Keratinocyte (primary cell): ENCODE data around the gene AIRE. TPM values are rescaled to one million over a fixed set of nuclear protein-coding genes. Genes with fewer than 3 reads are reported as not detected.

Experiments
- DNase-seq: peaks from one replicate; pipeline ENCODE4 v3.0.0-alpha.2; 2011; ENCODE audit warnings: low read depth, missing footprints, low spot score
- FAIRE-seq: peaks from 2 replicates; lab custom pipeline; 2011; peaks lifted over from hg19 to GRCh38; lab: Jason Lieb, UNC
- H2AFZ ChIP-seq: 2 replicates; pipeline ENCODE4 v1.6.0; 2012; ENCODE audit warnings: low read length, control low read depth, inconsistent platforms; ENCODE audit not compliant: control insufficient read depth
- H3K27ac ChIP-seq: 2 replicates; pipeline ENCODE4 v1.5.1; 2011; ENCODE audit warnings: low read length; ENCODE audit not compliant: control insufficient read depth, insufficient read depth
- H3K27me3 ChIP-seq: 3 replicates; pipeline ENCODE4 v1.6.0; 2011; ENCODE audit warnings: low read length; ENCODE audit not compliant: control insufficient read depth, insufficient read depth; ENCODE audit errors: extremely low read depth
- H3K36me3 ChIP-seq, 2 experiments: 2 replicates in 1 of 2; 3 replicates in 1 of 2; pipeline ENCODE4 v1.5.1; 2011; ENCODE audit warnings: low read length in 2 of 2, mild to moderate bottlenecking in 1 of 2; ENCODE audit not compliant: control insufficient read depth in 2 of 2, insufficient read depth in 2 of 2; ENCODE audit errors: extremely low read depth in 1 of 2
- H3K4me1 ChIP-seq: 3 replicates; pipeline ENCODE4 v1.5.1; 2011; ENCODE audit warnings: low read length; ENCODE audit not compliant: control insufficient read depth, insufficient read depth; ENCODE audit errors: extremely low read depth
- H3K4me2 ChIP-seq: 3 replicates; pipeline ENCODE4 v1.6.0; 2011; ENCODE audit warnings: low read depth, low read length; ENCODE audit not compliant: control insufficient read depth, insufficient read depth; ENCODE audit errors: extremely low read depth
- H3K4me3 ChIP-seq, 3 experiments: fragments of 200-600 bp in 1 of 3; sonication (generic) in 1 of 3; 2 replicates in 2 of 3; 3 replicates in 1 of 3; pipeline ENCODE4 v1.5.1; 2011 to 2016; ENCODE audit warnings: low read length in 3 of 3, mild to moderate bottlenecking in 3 of 3, control low read depth in 2 of 3, inconsistent platforms in 1 of 3, low read depth in 1 of 3, mixed read lengths in 1 of 3, mixed run types in 1 of 3, moderate library complexity in 1 of 3; ENCODE audit not compliant: control insufficient read depth in 2 of 3, insufficient read depth in 2 of 3; ENCODE audit errors: extremely low read depth in 1 of 3
- H3K79me2 ChIP-seq: 2 replicates; pipeline ENCODE4 v1.6.0; 2012; ENCODE audit warnings: low read length; ENCODE audit not compliant: control insufficient read depth, insufficient read depth
- H3K9ac ChIP-seq: 3 replicates; pipeline ENCODE4 v1.6.0; 2011; ENCODE audit warnings: low read length; ENCODE audit not compliant: control insufficient read depth, insufficient read depth; ENCODE audit errors: extremely low read depth
- H3K9me1 ChIP-seq: 3 replicates; pipeline ENCODE4 v1.6.0; 2011; ENCODE audit warnings: low read length; ENCODE audit not compliant: control insufficient read depth, insufficient read depth; ENCODE audit errors: extremely low read depth
- H3K9me3 ChIP-seq: 2 replicates; pipeline ENCODE4 v1.5.1; 2012; ENCODE audit warnings: low read depth, low read length; ENCODE audit not compliant: control insufficient read depth
- H4K20me1 ChIP-seq: 3 replicates; pipeline ENCODE4 v1.6.0; 2011; ENCODE audit warnings: low read length; ENCODE audit not compliant: control insufficient read depth, insufficient read depth; ENCODE audit errors: extremely low read depth
- EZH2 ChIP-seq: IDR thresholded peaks from one replicate; pipeline ENCODE4 v1.6.1; 2012; ENCODE audit warnings: inconsistent platforms, mild to moderate bottlenecking, low read length, moderate library complexity
- dilution Hi-C: fragments of 300-500 bp; cut with MboI; formaldehyde crosslinking; loops from one replicate; pipeline ENCODE4 v1.7.0; 2020; ENCODE audit warnings: low sequenced_read_pairs; ENCODE audit not compliant: extremely low pct_ligation_motif_present
- polyA plus RNA-seq, 5 experiments: library from polyadenylated mRNA; depleted of rRNA in 3 of 5; stranded (reverse) in 3 of 5; stranded (forward) in 1 of 5; unstranded in 1 of 5; fragments of >200 nt; gene quantifications; 1 replicate in 1 of 5; 2 replicates in 3 of 5; 3 replicates in 1 of 5; pipeline versions ENCODE4 v1.2.1 to v1.2.3, GENCODE V29; 2011 to 2012; ENCODE audit warnings: missing spikeins in 2 of 5, low read depth in 1 of 5, low replicate concordance in 1 of 5
- small RNA-seq, 3 experiments: library from RNA; depleted of rRNA; stranded (forward); fragments of <200 nt; gene quantifications; one replicate each; pipeline ENCODE3, GENCODE V24; 2012; ENCODE audit warnings: low read depth in 3 of 3, low replicate concordance in 1 of 3; ENCODE audit not compliant: insufficient read length in 3 of 3
- TF ChIP-seq, protein P1 (sequence below), 3 experiments: IDR thresholded peaks in 1 of 3; conservative IDR thresholded peaks in 1 of 3; optimal IDR thresholded peaks in 1 of 3; 2 replicates in 2 of 3; 3 replicates in 1 of 3; pipeline versions ENCODE3 to v1.5.1; 2011; ENCODE audit warnings: low read length in 3 of 3, mild to moderate bottlenecking in 3 of 3, moderate library complexity in 2 of 3, control low read depth in 1 of 3, inconsistent platforms in 1 of 3; ENCODE audit not compliant: insufficient read depth in 2 of 3; ENCODE audit errors: extremely low read depth in 1 of 3

The AIRE gene
- polyA plus RNA-seq, 1 donor (not counting 4 experiments of a cell fraction or from before 2014, with no cell fraction given) = not detected

GRCh38 chr21:44347911-44348451 lies 62.3 kb downstream of the AIRE start:
- no peak overlapping the region for H3K4me2 ChIP-seq
- DNase-seq (no peak), FAIRE-seq (no peak)
- no peak overlapping the region for H3K9ac ChIP-seq
- H3K4me3 ChIP-seq = no peak overlapping the region
- H3K27ac ChIP-seq = no peak overlapping the region
- H4K20me1 ChIP-seq = no peaks in the 10 kb centered on the region
- H3K79me2 ChIP-seq = no peaks in the 10 kb centered on the region
- no peaks in the 10 kb centered on the region for H3K9me3 ChIP-seq
- H3K27me3 ChIP-seq = peaks cover 42% of the 10 kb centered on the region
- no peak overlapping the region for H2AFZ ChIP-seq
- TF ChIP-seq, protein P1, sequence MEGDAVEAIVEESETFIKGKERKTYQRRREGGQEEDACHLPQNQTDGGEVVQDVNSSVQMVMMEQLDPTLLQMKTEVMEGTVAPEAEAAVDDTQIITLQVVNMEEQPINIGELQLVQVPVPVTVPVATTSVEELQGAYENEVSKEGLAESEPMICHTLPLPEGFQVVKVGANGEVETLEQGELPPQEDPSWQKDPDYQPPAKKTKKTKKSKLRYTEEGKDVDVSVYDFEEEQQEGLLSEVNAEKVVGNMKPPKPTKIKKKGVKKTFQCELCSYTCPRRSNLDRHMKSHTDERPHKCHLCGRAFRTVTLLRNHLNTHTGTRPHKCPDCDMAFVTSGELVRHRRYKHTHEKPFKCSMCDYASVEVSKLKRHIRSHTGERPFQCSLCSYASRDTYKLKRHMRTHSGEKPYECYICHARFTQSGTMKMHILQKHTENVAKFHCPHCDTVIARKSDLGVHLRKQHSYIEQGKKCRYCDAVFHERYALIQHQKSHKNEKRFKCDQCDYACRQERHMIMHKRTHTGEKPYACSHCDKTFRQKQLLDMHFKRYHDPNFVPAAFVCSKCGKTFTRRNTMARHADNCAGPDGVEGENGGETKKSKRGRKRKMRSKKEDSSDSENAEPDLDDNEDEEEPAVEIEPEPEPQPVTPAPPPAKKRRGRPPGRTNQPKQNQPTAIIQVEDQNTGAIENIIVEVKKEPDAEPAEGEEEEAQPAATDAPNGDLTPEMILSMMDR (optimal IDR thresholded peaks at IDR 0.05 in 1 of 3, IDR thresholded peaks at IDR 0.05 in 1 of 3, conservative IDR thresholded peaks at IDR 0.05 in 1 of 3; ENCODE audit: extremely low read depth in 1 of 3, insufficient read depth in 2 of 3, low read length in 3 of 3) = no peak
- TF ChIP-seq EZH2 = no peak
- H3K4me1 ChIP-seq = no peaks in the 10 kb centered on the region
- H3K36me3 ChIP-seq = no peaks in the 10 kb centered on the region
- H3K9me1 ChIP-seq = no peaks in the 10 kb centered on the region
- dilution Hi-C loops = no loop called here

Small RNA genes lying within 50 kb of the gene (small RNA-seq; reads per million reads assigned to genes)
- gene AP001059.3 = 0 reads per million in 3 experiments

Other genes starting within 250 kb of the AIRE start
- 27.3 to 34.2 TPM (median 29.5 TPM) in 3 replicates for gene PWP2, start 178.5 kb upstream of the AIRE start, polyA plus RNA-seq
- gene GATD3, start 152.2 kb upstream of the AIRE start, polyA plus RNA-seq = 25.7 to 35.9 TPM (median 32.0 TPM) in 3 replicates
- gene ICOSLG, start 44.9 kb upstream of the AIRE start, polyA plus RNA-seq = 1.7 to 2.2 TPM (median 1.8 TPM) in 3 replicates
- not detected in 3 replicates for gene DNMT3L, start 24.0 kb upstream of the AIRE start, polyA plus RNA-seq
- gene PFKL, start 14.2 kb downstream of the AIRE start, polyA plus RNA-seq = 46.6 to 73.3 TPM (median 58.9 TPM) in 3 replicates
- gene CFAP410, start 53.5 kb downstream of the AIRE start, polyA plus RNA-seq = 2.2 to 5.7 TPM (median 2.9 TPM) in 3 replicates
- 0.31 to 0.60 TPM (median 0.52 TPM) in 3 replicates for gene TRPM2, start 67.7 kb downstream of the AIRE start, polyA plus RNA-seq
- gene LRRC3, start 169.6 kb downstream of the AIRE start, polyA plus RNA-seq = 1.4 to 1.9 TPM (median 1.6 TPM) in 3 replicates